CD4-positive, alpha-beta memory T cell (primary cell): ENCODE results near the gene LLPH. TPM values are rescaled to one million over a fixed set of nuclear protein-coding genes. Genes with fewer than 3 reads are reported as not detected.

Experiments used
- CTCF ChIA-PET: fragments of 350-600 bp; sonication (Branson Sonifier 250); formaldehyde crosslinking; loops from one replicate; lab custom pipeline; 2021; ENCODE audit warnings: inconsistent platforms; ENCODE audit not compliant: partially characterized antibody; lab: Charles Lee
- POLR2A ChIA-PET: fragments of 350-600 bp; sonication (Branson Sonifier 250); formaldehyde crosslinking; loops from one replicate; lab custom pipeline; 2021; ENCODE audit not compliant: partially characterized antibody; lab: Charles Lee
- DNase-seq, 5 donors: peaks; one replicate each; pipeline versions ENCODE4 v3.0.0 to v3.0.0-alpha.2; 2020 to 2022; ENCODE audit warnings: mixed read lengths in 1 of 5
- H3K27ac ChIP-seq: one replicate; pipeline ENCODE4 v1.7.0; 2013; ENCODE audit warnings: low read depth, low read length
- H3K27me3 ChIP-seq: 2 replicates; pipeline ENCODE4 v1.7.0; 2013; ENCODE audit warnings: mild to moderate bottlenecking, low read length, moderate library complexity; ENCODE audit not compliant: insufficient read depth
- H3K36me3 ChIP-seq: 2 replicates; pipeline ENCODE4 v1.7.0; 2013; ENCODE audit warnings: mild to moderate bottlenecking, low read length, moderate library complexity; ENCODE audit not compliant: insufficient read depth
- H3K4me1 ChIP-seq: 2 replicates; pipeline ENCODE4 v1.7.0; 2013; ENCODE audit warnings: mild to moderate bottlenecking, low read length, moderate library complexity; ENCODE audit not compliant: insufficient read depth
- H3K4me3 ChIP-seq, 2 donors: one replicate each; pipeline ENCODE4 v1.7.0; 2013; ENCODE audit warnings: low read length in 2 of 2, mild to moderate bottlenecking in 1 of 2
- H3K9me3 ChIP-seq, 2 donors: one replicate each; pipeline ENCODE4 v1.7.0; 2013; ENCODE audit warnings: low read length in 2 of 2, control low read depth in 1 of 2; ENCODE audit not compliant: control insufficient read depth in 1 of 2
- H3K27ac Mint-ChIP-seq, 7 donors: one replicate each; pipeline ENCODE4 v1.8.0; 2020 to 2021; ENCODE audit warnings: mixed read lengths in 7 of 7, mild to moderate bottlenecking in 6 of 7, inconsistent platforms in 3 of 7, moderate library complexity in 3 of 7
- H3K27me3 Mint-ChIP-seq, 2 donors: one replicate each; pipeline ENCODE4 v1.8.0; 2020 to 2021; ENCODE audit warnings: mixed read lengths in 2 of 2
- H3K36me3 Mint-ChIP-seq, 2 donors: one replicate each; pipeline ENCODE4 v1.8.0; 2020 to 2021; ENCODE audit warnings: mixed read lengths in 2 of 2, inconsistent platforms in 1 of 2, mild to moderate bottlenecking in 1 of 2
- H3K4me1 Mint-ChIP-seq, 4 donors: one replicate each; pipeline ENCODE4 v1.8.0; 2020 to 2021; ENCODE audit warnings: mixed read lengths in 4 of 4, mild to moderate bottlenecking in 1 of 4
- H3K4me3 Mint-ChIP-seq, 8 donors: one replicate each; pipeline ENCODE4 v1.8.0; 2020 to 2021; ENCODE audit warnings: mixed read lengths in 8 of 8, mild to moderate bottlenecking in 7 of 8, moderate library complexity in 6 of 8, inconsistent platforms in 3 of 8
- H3K9me3 Mint-ChIP-seq, 8 donors: one replicate each; pipeline ENCODE4 v1.8.0; 2020 to 2021; ENCODE audit warnings: mixed read lengths in 8 of 8, mild to moderate bottlenecking in 5 of 8, inconsistent platforms in 3 of 8, moderate library complexity in 1 of 8
- intact Hi-C: fragments of 100-400 bp; cut with micrococcal nuclease; formaldehyde crosslinking; loops from one replicate; pipeline ENCODE4 v1.15.1; 2023
- polyA plus RNA-seq, 2 donors: library from polyadenylated mRNA; unstranded; fragments of 300-500 nt; fragmentation: Illumina TruSeq; gene quantifications; one replicate each; pipeline ENCODE4 v1.2.3, GENCODE V29; 2021
- total RNA-seq, 2 experiments: library from RNA; stranded (reverse); gene quantifications; one replicate each; pipeline ENCODE4 v1.2.3, GENCODE V29; 2021

Gene LLPH
- total and polyA plus RNA-seq, 4 experiments from 2014 or later, result 25.8 to 35.9 (median 30.2) TPM

- Histone ChIP-seq H3K4me3 (no peak overlapping the region), H3K27me3 (no peaks in the 10 kb centered on the region), H3K27ac (no peak overlapping the region), H3K9me3 (no peaks in the 10 kb centered on the region), H3K36me3 (peaks cover 6% of the 10 kb centered on the region), H3K4me1 (peaks cover 9% of the 10 kb centered on the region)
- no peak for DNase-seq
- Mint-ChIP-seq H3K4me1 (peaks cover 8 to 10% (median 10%) of the 10 kb centered on the region in 4 donors), H3K27ac (no peak overlapping the region), H3K36me3 (peaks cover 27 to 32% of the 10 kb centered on the region in 2 donors), H3K9me3 (no peaks in the 10 kb centered on the region), H3K27me3 (peaks cover 0 to 1% of the 10 kb centered on the region in 2 donors), H3K4me3 (no peak overlapping the region)
- CTCF ChIA-PET, result interaction anchor here (1.4 kb wide), 1 partner anchor 10 kb away, joined by 4 read pairs; no protein-coding TSS in a partner anchor
- POLR2A ChIA-PET, result no interaction called here
- intact Hi-C loops, result no loop called here
Measured at GRCh38 chr12:66118240-66118891, 12.2 kb downstream of the LLPH start.

DNA sequence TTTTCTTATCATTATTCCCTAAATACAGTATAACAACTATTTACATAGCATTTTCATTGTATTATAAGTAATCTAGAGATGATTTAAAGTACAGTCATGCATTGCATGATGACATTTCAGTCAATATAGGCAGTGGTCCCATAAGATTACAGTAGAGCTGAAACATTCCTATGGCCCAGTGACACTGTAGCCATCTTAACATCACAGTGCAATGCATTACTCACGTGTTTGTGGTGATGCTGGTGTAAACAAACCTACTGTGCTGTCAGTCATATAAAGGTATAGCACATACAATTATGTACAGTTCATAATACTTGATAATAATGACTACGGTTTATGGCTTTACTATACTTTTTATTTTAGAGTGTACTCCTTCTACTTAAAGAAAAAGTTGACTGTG lies 13.3 kb downstream of the LLPH start:
- H3K9me3 ChIP-seq, result no peaks in the 10 kb centered on the region
- Mint-ChIP-seq H3K4me1 (peaks cover 8 to 10% (median 9%) of the 10 kb centered on the region in 4 donors), H3K27me3 (peaks cover 0 to 1% of the 10 kb centered on the region in 2 donors), H3K27ac (no peak overlapping the region), H3K36me3 (peaks cover 18 to 22% of the 10 kb centered on the region in 2 donors), H3K9me3 (no peaks in the 10 kb centered on the region), H3K4me3 (no peak overlapping the region)
- no peaks in the 10 kb centered on the region for H3K27me3 ChIP-seq
- H3K4me3 ChIP-seq, result no peak overlapping the region
- intact Hi-C loops, result no loop called here
- no peak overlapping the region for H3K27ac ChIP-seq
- H3K36me3 ChIP-seq, result peaks cover 3% of the 10 kb centered on the region
- CTCF ChIA-PET, result interaction anchor here (1.4 kb wide), 1 partner anchor 9 kb away, joined by 4 read pairs; no protein-coding TSS in a partner anchor
- H3K4me1 ChIP-seq, result peaks cover 9% of the 10 kb centered on the region
- POLR2A ChIA-PET, result no interaction called here
- DNase-seq, result no peak

GRCh38 chr12:66115071-66115600 lies 15.4 kb downstream of the LLPH start:
- no peak overlapping the region for H3K4me3 ChIP-seq
- Mint-ChIP-seq H3K9me3 (no peaks in the 10 kb centered on the region), H3K27ac (no peak overlapping the region), H3K4me3 (no peak overlapping the region), H3K4me1 (peaks cover 5 to 8% (median 7%) of the 10 kb centered on the region in 4 donors), H3K27me3 (peaks cover 0 to 1% of the 10 kb centered on the region in 2 donors), H3K36me3 (peaks cover 11 to 12% of the 10 kb centered on the region in 2 donors)
- no peaks in the 10 kb centered on the region for H3K27me3 ChIP-seq
- no peaks in the 10 kb centered on the region for H3K36me3 ChIP-seq
- no peak overlapping the region for H3K27ac ChIP-seq
- ChIA-PET POLR2A (no interaction called here), CTCF (no interaction called here)
- DNase-seq, result no peak
- H3K9me3 ChIP-seq, result no peaks in the 10 kb centered on the region
- intact Hi-C loops, result no loop called here
- peaks cover 7% of the 10 kb centered on the region for H3K4me1 ChIP-seq

DNA sequence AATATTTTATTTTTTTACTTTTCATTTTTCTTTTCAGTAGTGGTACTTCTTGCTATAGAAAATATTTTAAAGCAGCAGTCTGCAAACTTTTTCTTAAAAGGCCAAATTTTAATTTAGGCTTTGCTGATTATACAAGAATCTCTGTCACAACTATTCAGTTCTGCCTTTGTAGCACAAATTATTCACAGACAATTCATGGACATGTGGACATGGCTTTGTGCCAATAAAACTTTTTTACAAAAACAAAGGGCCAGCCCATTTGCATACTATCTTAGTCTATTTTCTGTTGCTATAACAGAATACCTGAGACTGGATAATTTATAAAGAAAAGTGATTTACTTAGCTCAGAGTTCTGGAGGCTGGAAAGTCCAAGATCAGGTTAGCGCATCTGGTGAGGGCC lies 17.1 kb downstream of the LLPH start:
- CTCF ChIA-PET, result no interaction called here
- Histone ChIP-seq H3K4me1 (no peaks in the 10 kb centered on the region), H3K9me3 (no peaks in the 10 kb centered on the region), H3K27me3 (no peaks in the 10 kb centered on the region), H3K4me3 (no peak overlapping the region), H3K36me3 (no peaks in the 10 kb centered on the region), H3K27ac (no peak overlapping the region)
- Mint-ChIP-seq H3K27me3 (peaks cover 0 to 1% of the 10 kb centered on the region in 2 donors), H3K9me3 (no peaks in the 10 kb centered on the region), H3K4me1 (no peaks in the 10 kb centered on the region), H3K27ac (no peak overlapping the region), H3K36me3 (peaks cover 1 to 2% of the 10 kb centered on the region in 2 donors), H3K4me3 (no peak overlapping the region)
- no peak for DNase-seq
- intact Hi-C loops, result no loop called here
- POLR2A ChIA-PET, result no interaction called here

DNA sequence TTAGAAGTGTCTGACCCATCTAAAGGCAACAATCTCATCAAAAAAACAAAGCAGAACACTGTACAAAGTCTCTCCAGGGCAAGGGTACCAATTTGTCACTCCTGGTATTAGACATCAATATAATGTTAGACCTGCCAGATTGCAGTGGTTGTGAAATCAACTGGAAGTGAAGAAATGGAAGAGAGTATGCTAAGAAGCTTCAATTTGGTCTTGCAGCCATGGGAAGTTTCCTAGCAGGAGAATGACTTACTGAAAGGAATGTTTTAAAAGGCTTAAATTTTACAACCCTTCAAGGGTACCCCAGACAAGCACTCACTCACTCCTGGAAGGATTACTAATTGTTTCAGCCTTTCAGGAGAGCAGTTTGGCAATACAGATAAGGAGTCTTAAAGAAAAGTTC lies 18.9 kb downstream of the LLPH start:
- peak overlapping the region in 1 of 8 donors; percentile 25 for H3K4me3 Mint-ChIP-seq
- no peak overlapping the region for H3K4me3 ChIP-seq
- peaks cover 3% of the 10 kb centered on the region for H3K4me1 ChIP-seq
- H3K36me3 Mint-ChIP-seq, result no peaks in the 10 kb centered on the region
- ChIA-PET POLR2A (no interaction called here), CTCF (no interaction called here)
- no peaks in the 10 kb centered on the region for H3K27me3 ChIP-seq
- no peaks in the 10 kb centered on the region for H3K36me3 ChIP-seq
- no peaks in the 10 kb centered on the region for H3K9me3 Mint-ChIP-seq
- no peaks in the 10 kb centered on the region for H3K9me3 ChIP-seq
- H3K4me1 Mint-ChIP-seq, result peaks cover 2 to 6% (median 4%) of the 10 kb centered on the region in 4 donors
- no peak for DNase-seq
- H3K27ac ChIP-seq, result no peak overlapping the region
- no peak overlapping the region for H3K27ac Mint-ChIP-seq
- peaks cover 4 to 8% of the 10 kb centered on the region in 2 donors for H3K27me3 Mint-ChIP-seq
- intact Hi-C loops, result no loop called here

GRCh38 chr12:66109056-66109455 lies 21.5 kb downstream of the LLPH start:
- no peak overlapping the region for H3K27ac ChIP-seq
- no peaks in the 10 kb centered on the region for H3K9me3 ChIP-seq
- H3K27me3 ChIP-seq, result no peaks in the 10 kb centered on the region
- Mint-ChIP-seq H3K9me3 (no peaks in the 10 kb centered on the region), H3K4me3 (no peak overlapping the region), H3K27ac (no peak overlapping the region), H3K4me1 (peaks cover 2 to 6% (median 4%) of the 10 kb centered on the region in 4 donors), H3K36me3 (no peaks in the 10 kb centered on the region), H3K27me3 (peaks cover 7 to 12% of the 10 kb centered on the region in 2 donors)
- intact Hi-C loops, result loop anchor here (5.0 kb wide), 1 partner anchor 552 kb away; no protein-coding TSS in a partner anchor
- no peak overlapping the region for H3K4me3 ChIP-seq
- ChIA-PET POLR2A (no interaction called here), CTCF (interaction anchor here (1.9 to 3.0 kb wide), 2 partner anchors 13 to 1218 kb away, joined by 7 to 24 read pairs; no protein-coding TSS in a partner anchor)
- H3K36me3 ChIP-seq, result no peaks in the 10 kb centered on the region
- H3K4me1 ChIP-seq, result peaks cover 3% of the 10 kb centered on the region
- DNase-seq, result no peak

- Histone ChIP-seq H3K4me3 (no peak overlapping the region), H3K27ac (no peak overlapping the region), H3K9me3 (no peaks in the 10 kb centered on the region), H3K27me3 (no peaks in the 10 kb centered on the region), H3K36me3 (no peaks in the 10 kb centered on the region), H3K4me1 (peaks cover 3% of the 10 kb centered on the region)
- Mint-ChIP-seq H3K27me3 (peaks cover 8 to 13% of the 10 kb centered on the region in 2 donors), H3K4me3 (no peak overlapping the region), H3K36me3 (no peaks in the 10 kb centered on the region), H3K27ac (no peak overlapping the region), H3K4me1 (peaks cover 2 to 6% (median 4%) of the 10 kb centered on the region in 4 donors), H3K9me3 (no peaks in the 10 kb centered on the region)
- no peak for DNase-seq
- intact Hi-C loops, result loop anchor here (5.0 kb wide), 1 partner anchor 551 kb away; no protein-coding TSS in a partner anchor
- ChIA-PET POLR2A (no interaction called here), CTCF (interaction anchor here (1.1 to 3.0 kb wide), 3 partner anchors 9 to 1218 kb away, joined by 4 to 24 read pairs (median 7); no protein-coding TSS in a partner anchor)
Measured at GRCh38 chr12:66108386-66108785, 22.2 kb downstream of the LLPH start.
